Stimulated activated CD4-positive, alpha-beta T cell treated with anti-CD3 and anti-CD28 coated beads, Interleukin-15, amount 100 ng/mL, for 24 hours (primary cell): Measurements from ENCODE around the gene ITPK1.

Experiments
- DNase-seq: peaks from one replicate; pipeline ENCODE4 v3.0.0-alpha.2; 2020

Gene ITPK1

GRCh38 chr14:93040443-93040842, 75.3 kb downstream of the ITPK1 start:
- no peak for DNase-seq

DNA sequence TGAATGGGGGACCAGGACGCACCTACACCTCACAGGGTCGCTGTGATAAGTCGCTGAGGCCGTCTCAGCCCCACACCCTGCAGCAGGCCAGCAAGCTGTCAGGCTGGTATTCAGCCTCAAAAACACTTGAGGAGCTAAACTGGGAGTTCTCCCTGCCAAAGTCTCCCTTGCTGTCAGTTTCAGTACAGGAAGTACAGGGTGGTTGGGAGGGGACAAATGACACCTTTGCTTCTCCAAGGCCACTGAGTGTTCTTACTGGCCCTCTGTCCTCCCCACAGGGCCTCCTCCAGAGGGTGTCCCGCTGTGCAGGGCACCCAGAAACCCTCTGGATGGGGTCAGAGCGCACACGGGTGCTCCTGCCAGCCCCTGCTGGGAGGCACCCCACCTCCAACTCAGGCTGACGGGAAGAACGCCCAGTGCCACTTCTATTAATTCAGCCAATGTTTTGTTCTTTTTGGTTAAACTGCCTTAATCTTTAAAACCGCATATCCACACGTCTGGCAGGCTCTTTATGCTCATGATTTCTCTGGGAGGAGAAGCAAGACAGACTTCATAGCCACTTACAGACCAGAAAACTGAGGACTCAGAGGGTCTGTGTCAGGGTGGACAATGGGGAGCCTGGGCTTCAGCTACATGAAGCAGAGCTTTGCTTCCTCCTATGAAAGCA, 75.9 kb downstream of the ITPK1 start:
- DNase-seq: no peak

DNA sequence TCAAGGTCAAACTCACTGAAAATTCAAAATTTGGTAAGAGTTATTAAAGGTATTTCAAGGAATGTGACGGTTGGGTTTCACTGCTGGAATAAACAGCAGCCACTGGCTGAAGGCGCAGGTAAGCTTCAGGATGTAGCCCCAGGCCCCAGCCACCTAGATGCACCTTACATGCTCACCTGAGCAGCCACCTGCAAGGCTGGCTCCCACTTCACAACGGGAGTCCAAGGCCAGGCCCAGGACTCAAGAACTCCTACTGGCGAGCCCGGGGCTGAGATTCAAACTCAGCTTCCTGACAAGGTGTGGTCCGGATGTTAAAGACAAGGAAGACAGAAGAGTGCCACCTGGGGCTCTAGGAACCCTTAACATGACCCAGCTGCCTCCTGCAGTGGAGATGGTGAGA, 78.4 kb downstream of the ITPK1 start:
- DNase-seq: no peak

GRCh38 chr14:93036652-93037345, 78.9 kb downstream of the ITPK1 start:
- DNase-seq: no peak

- no peak for DNase-seq
Measured at GRCh38 chr14:93035917-93036651, 79.6 kb downstream of the ITPK1 start.

- DNase-seq: no peak
Measured at GRCh38 chr14:93035585-93035916, 80.2 kb downstream of the ITPK1 start.

- no peak for DNase-seq
Measured at GRCh38 chr14:93034671-93034994, 81.1 kb downstream of the ITPK1 start.

- DNase-seq: peak; percentile 38
Measured at GRCh38 chr14:93033983-93034670, 81.6 kb downstream of the ITPK1 start.

DNA sequence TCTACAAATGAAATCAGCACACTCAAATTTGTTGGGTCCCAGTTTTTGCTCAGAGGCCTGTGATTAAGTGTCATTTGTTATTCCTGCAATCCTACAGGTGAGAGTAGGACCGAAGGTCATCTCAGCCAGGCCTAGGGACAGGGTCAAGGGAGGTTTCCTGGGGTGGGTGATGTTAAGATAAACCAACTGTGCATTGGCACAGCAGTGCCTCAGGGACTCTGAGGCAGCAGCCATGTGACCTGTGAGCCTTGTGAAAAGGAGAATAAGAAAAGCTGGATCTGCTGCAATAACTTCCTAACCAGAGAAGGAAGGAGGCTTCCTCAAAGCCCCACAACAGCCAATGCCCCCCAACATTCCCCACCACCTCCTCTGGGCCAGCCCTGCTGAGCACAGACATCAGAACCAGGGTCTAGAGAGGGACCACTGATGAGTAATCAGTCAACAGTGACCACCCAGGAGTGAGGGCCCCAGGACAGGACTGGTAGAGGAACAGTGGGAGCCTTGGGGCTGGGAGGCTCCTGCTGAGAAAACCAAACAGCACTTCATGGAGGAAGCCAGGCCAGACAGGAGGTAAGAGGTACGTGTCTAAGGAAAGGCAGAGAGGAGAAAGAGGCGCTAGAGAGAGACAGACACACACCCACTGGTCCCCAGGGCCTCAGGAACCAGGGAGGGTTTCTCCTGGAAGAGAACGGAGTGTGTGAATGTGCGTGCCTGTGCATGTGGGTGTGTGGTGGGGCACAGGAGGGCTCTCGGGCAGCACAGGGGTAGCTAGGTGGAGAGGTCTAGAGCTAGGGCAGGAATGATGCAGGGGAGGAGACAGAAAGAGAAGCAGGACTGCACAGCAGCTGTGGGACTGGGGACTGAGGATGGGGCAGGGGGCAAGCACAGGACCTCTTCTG, 82.4 kb downstream of the ITPK1 start:
- DNase-seq: no peak

- DNase-seq: no peak
Measured at GRCh38 chr14:93032421-93032936, 83.2 kb downstream of the ITPK1 start.

GRCh38 chr14:93031505-93032315, 84.0 kb downstream of the ITPK1 start:
- no peak for DNase-seq

DNA sequence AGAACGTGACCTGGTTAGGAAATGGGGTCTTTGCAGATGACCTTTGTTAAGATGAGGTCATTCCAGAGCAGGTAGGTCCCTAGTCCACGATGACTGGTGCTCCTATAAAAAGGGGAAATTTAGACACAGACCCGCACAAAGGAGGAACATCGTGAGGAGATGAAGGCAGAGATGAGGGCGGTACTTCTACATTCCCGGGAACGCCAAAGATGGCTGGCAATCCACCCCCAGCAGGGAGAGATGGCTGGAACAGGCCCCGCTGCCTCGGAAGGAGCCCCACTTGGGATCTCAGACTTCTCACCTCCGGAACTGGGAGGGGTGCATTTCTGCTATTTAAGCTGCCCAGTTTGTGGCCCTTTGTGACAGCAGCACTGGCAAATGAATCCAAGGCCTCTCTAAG, 85.0 kb downstream of the ITPK1 start:
- no peak for DNase-seq

DNA sequence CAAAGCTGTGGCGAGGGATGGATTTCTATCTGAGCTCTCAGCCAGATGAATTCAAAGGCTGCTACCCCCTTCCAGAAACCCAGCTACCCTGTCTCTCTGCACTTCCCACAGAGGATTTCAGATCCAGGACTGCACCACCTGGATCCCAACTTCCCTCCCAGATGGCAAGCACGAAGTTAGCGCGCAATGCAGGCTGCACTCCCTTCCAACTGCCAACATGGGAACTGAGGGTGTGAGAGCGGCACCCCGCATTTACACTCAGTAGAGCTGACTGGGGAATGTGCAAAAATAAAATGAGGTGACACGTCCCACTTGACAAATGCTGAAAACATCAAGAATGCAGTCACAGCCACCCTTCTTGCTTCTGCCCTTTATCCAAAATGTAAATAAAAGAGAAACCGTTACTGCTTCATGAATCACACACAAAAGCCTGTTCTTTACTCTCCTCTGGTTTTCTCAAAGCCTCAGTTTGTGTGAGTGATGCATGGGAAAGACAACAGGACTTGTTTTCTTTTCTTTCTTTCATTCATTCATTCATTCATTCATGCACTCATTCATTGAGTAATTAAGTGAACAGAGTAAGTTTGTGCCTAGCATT, 85.7 kb downstream of the ITPK1 start:
- no peak for DNase-seq

- no peak for DNase-seq
Measured at GRCh38 chr14:93029417-93029816, 86.3 kb downstream of the ITPK1 start.

GRCh38 chr14:93028724-93029076, 87.0 kb downstream of the ITPK1 start:
- DNase-seq: no peak

DNA sequence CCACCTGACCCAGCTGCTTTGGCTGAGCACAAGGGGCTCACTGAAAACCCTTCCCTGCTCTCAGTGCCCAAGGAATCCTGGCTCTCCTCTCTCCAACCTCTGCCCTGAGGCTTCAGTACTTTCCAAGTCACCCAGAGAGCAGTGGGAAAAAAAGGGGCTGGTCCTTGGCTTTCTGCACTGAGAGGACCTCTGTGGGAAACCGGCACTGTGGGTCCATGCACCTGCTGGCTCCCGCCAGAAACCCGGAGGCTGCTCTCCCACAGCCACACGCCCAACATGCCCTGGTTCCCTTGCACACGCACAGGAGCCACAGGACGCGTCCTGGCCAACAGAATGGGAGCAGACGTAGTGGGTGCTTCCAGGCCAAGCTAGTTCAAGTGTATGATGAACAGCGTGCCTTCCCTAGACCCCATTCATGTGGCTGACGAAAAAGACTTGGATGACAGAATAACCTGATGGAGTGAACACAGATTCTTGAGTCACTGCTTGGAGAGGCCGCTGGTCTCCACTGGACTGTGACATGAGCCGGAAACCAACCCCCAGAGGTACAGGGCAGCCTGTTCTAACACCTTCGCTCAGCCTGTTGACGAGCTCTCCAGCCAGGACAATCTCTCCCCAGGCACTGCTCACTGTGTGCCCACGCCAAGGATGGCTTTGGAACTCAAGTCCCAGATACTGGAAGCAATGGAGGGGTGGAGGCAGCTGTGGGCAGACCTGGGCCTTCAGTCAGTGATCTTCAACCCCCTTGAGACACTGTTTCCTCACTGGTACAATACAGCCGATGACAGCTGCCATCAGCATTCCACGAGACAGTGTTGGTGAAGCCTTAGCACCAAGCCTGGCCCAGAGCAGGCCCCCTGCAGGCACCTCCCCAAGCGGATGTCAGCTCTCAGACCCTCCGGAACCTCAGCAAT, 87.7 kb downstream of the ITPK1 start:
- no peak for DNase-seq

DNA sequence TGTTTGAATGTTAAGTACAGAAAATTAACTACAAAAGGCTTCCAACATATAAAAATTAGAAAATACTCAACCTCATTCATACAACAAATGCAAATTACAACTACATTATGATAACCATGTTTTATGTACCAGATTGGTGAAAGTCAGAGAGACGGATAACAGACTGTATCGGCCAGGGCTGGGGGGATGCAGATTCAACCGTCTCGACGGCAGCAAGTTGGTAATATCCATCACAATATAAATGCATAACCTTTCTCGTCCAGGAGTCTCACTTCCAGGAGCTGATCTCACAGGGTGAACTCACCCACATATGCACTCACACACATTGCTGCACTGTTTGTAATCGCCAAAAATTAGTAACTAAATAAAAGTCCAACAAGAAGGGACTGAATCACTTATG, 89.4 kb downstream of the ITPK1 start:
- DNase-seq: no peak

GRCh38 chr14:93025055-93025454, 90.7 kb downstream of the ITPK1 start:
- peak; percentile 26 for DNase-seq

DNA sequence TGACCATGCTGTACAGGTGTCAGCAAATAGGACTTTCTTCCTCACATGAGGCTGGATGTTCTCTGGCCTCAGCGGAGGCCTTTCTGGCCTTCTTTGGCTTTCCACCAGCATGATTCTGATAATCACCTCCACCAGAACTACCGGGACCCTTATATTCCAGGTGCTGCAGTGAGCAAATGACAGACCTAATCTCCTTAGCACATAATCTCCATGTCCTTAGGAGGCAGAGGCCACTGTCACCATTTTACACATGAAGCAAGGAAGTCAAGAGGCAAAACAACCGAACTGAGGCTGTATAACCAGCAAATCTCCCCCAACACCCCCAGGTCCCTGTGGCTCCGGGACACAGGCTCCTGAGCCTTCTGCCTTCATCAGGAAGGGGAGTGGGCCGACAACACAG, 91.2 kb downstream of the ITPK1 start:
- no peak for DNase-seq

- no peak for DNase-seq
Measured at GRCh38 chr14:93023802-93024434, 91.8 kb downstream of the ITPK1 start.
